K562 (cell line): ENCODE measurements around the gene C1QTNF12. TPM values are rescaled to one million over a fixed set of nuclear protein-coding genes. Genes with fewer than 3 reads are reported as not detected.

Experiments used
- ADNP ChIP-seq: fragments of 200-800 bp; sonication (Bioruptor generic); IDR thresholded peaks from 2 replicates; pipeline ENCODE4 v1.6.1; 2016; ENCODE audit warnings: missing genetic modification characterization, missing compliant biosample characterization
- HMGN3 ChIP-seq: IDR thresholded peaks from 2 replicates; pipeline ENCODE4 v1.6.1; 2011; ENCODE audit warnings: borderline replicate concordance, low read depth, mild to moderate bottlenecking, mixed read lengths, low read length; ENCODE audit not compliant: insufficient read length; ENCODE audit errors: extremely low read depth
- MAZ ChIP-seq, 2 experiments: fragments of 450-650 bp in 1 of 2; sonication (generic) in 1 of 2; formaldehyde crosslinking; IDR thresholded peaks in 1 of 2; conservative IDR thresholded peaks in 1 of 2; 2 replicates each; pipeline versions ENCODE4 v1.4.0 to v1.5.0; 2020; ENCODE audit warnings: mild to moderate bottlenecking in 1 of 2, missing genetic modification reagents in 1 of 2
- NFRKB ChIP-seq: fragments of 450-650 bp; IDR thresholded peaks from 2 replicates; pipeline ENCODE4 v1.6.1; 2016; ENCODE audit warnings: low read depth
- RBFOX2 ChIP-seq: fragments of 200-400 bp; formaldehyde crosslinking; IDR thresholded peaks from 2 replicates; pipeline ENCODE4 v1.6.1; 2017; ENCODE audit warnings: low read depth, mild to moderate bottlenecking, low read length, moderate library complexity
- RFX1 ChIP-seq: fragments of 450-650 bp; IDR thresholded peaks from 2 replicates; pipeline ENCODE4 v1.6.1; 2016; ENCODE audit warnings: mild to moderate bottlenecking, moderate library complexity
- SMARCA4 ChIP-seq: fragments of 450-650 bp; IDR thresholded peaks from 2 replicates; pipeline ENCODE4 v1.6.1; 2016
- ZNF133 ChIP-seq: fragments of 250-450 bp; sonication (Bioruptor Pico); IDR thresholded peaks from 2 replicates; pipeline ENCODE4 v1.4.0; 2020; ENCODE audit warnings: mild to moderate bottlenecking
- ZNF785 ChIP-seq: fragments of 250-450 bp; sonication (Bioruptor Pico); IDR thresholded peaks from 2 replicates; pipeline ENCODE4 v1.4.0; 2020; ENCODE audit warnings: mild to moderate bottlenecking
- polyA plus RNA-seq, 8 experiments: library from polyadenylated mRNA; depleted of rRNA in 4 of 8; stranded (reverse) in 5 of 8; unstranded in 3 of 8; fragments of >200 nt; fragmentation: Nextera tagmentation in 2 of 8; fragmentation: Illumina TruSeq in 1 of 8; extraction: Ambion mirVana in 2 of 8; extraction: Trizol in 1 of 8; gene quantifications; 2 replicates each; pipeline versions ENCODE4 v1.2.1 to v1.2.3, GENCODE V29; 2011 to 2014; ENCODE audit warnings: inconsistent platforms in 1 of 8, missing spikeins in 1 of 8
- total RNA-seq, 7 experiments: library from RNA; depleted of rRNA in 6 of 7; stranded (reverse); fragments of >200 nt in 6 of 7; fragmentation: Illumina TruSeq in 2 of 7; extraction: Trizol in 2 of 7; gene quantifications; 2 replicates each; pipeline versions ENCODE4 v1.2.1 to v1.2.3, GENCODE V29; 2011 to 2021; ENCODE audit warnings: low replicate concordance in 1 of 7
- TF ChIP-seq, protein P1 (sequence below), 2 experiments: fragments of 450-650 bp in 1 of 2; sonication (generic) in 1 of 2; formaldehyde crosslinking in 1 of 2; IDR thresholded peaks in 1 of 2; conservative IDR thresholded peaks in 1 of 2; 2 replicates each; pipeline versions ENCODE4 v1.6.1 to v1.8.1; 2016 to 2023; ENCODE audit warnings: mild to moderate bottlenecking in 2 of 2, moderate library complexity in 2 of 2, inconsistent platforms in 1 of 2, missing genetic modification reagents in 1 of 2
- TF ChIP-seq, protein P2 (sequence below): fragments of 250-450 bp; sonication (Bioruptor Pico); IDR thresholded peaks from 2 replicates; pipeline ENCODE4 v1.5.0; 2020; ENCODE audit warnings: mild to moderate bottlenecking, borderline replicate concordance
- TF ChIP-seq, protein P3 (sequence below): fragments of 150-350 bp; IDR thresholded peaks from 2 replicates; pipeline ENCODE4 v1.6.1; 2014; ENCODE audit warnings: low read depth, mild to moderate bottlenecking, low read length, borderline replicate concordance
- TF ChIP-seq, protein P4 (sequence below): fragments of 250-450 bp; sonication (Bioruptor Pico); IDR thresholded peaks from 2 replicates; pipeline ENCODE4 v1.5.0; 2021; ENCODE audit warnings: mild to moderate bottlenecking, moderate library complexity
- TF ChIP-seq, protein P5 (sequence below): fragments of 250-450 bp; sonication (Bioruptor Pico); IDR thresholded peaks from 2 replicates; pipeline ENCODE4 v1.8.0; 2022; ENCODE audit warnings: inconsistent platforms

C1QTNF12 gene
- total and polyA plus RNA-seq, 9 of the 15 experiments (the other 6 are each of a cell fraction or from before 2014, with no cell fraction given), result 0.11 to 4.3 (median 0.93) TPM; not detected in 3

DNA sequence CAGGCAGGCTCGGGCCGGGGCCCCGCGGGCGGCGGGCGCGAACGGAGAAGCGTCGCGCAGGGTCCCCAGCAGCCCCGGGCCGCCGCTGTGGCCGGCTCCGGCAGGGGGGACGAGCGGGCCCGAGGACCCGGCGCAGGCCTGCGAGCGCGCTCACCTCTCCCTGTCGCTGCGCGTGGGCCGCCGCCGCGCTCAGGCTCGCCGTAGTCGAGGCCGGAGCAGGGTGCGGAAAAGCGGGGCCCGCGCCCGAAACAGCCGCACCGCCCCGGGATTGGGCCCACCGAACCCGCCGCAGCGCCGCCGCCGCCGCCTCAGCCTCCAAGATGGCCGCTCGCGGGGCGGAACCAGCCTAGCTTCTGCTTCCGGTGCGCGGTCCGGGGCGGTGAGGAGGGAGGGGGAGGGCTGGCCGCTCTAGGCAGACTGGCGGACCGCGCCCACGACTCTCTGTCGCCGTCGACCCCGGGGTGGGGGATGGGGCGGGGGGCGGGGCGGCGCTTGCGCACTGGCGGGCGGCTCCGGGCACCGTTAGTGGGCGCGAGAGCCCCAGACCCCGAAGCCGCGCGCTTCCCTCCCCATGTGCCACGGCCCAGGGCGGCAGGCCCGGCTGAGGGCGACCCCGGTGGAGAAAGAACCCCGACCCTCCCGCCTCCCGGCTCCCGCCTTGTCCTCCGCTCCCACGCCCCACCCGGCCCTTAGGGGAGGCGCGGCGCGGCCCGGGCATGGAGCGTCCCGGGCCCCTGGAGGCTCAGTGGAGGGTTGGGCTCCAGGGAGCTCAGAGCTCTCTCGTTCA is 27.2 kb upstream of the C1QTNF12 start, which contains the start of gene UBE2J2 (continued):
- TF ChIP-seq, protein P1, sequence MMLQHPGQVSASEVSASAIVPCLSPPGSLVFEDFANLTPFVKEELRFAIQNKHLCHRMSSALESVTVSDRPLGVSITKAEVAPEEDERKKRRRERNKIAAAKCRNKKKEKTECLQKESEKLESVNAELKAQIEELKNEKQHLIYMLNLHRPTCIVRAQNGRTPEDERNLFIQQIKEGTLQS (IDR thresholded peaks at IDR 0.05), result no peak
- TF ChIP-seq, protein P1 (CRISPR knock-in tag; conservative IDR thresholded peaks at IDR 0.05), result no peak
- peak; percentile 87 for TF ChIP-seq RBFOX2
- TF ChIP-seq ZNF785 (CRISPR knock-in tag), result no peak
- TF ChIP-seq, protein P2, sequence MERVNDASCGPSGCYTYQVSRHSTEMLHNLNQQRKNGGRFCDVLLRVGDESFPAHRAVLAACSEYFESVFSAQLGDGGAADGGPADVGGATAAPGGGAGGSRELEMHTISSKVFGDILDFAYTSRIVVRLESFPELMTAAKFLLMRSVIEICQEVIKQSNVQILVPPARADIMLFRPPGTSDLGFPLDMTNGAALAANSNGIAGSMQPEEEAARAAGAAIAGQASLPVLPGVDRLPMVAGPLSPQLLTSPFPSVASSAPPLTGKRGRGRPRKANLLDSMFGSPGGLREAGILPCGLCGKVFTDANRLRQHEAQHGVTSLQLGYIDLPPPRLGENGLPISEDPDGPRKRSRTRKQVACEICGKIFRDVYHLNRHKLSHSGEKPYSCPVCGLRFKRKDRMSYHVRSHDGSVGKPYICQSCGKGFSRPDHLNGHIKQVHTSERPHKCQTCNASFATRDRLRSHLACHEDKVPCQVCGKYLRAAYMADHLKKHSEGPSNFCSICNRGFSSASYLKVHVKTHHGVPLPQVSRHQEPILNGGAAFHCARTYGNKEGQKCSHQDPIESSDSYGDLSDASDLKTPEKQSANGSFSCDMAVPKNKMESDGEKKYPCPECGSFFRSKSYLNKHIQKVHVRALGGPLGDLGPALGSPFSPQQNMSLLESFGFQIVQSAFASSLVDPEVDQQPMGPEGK (CRISPR knock-in tag), result no peak
- no peak for TF ChIP-seq ZNF133 (CRISPR knock-in tag)
- TF ChIP-seq, protein P3, sequence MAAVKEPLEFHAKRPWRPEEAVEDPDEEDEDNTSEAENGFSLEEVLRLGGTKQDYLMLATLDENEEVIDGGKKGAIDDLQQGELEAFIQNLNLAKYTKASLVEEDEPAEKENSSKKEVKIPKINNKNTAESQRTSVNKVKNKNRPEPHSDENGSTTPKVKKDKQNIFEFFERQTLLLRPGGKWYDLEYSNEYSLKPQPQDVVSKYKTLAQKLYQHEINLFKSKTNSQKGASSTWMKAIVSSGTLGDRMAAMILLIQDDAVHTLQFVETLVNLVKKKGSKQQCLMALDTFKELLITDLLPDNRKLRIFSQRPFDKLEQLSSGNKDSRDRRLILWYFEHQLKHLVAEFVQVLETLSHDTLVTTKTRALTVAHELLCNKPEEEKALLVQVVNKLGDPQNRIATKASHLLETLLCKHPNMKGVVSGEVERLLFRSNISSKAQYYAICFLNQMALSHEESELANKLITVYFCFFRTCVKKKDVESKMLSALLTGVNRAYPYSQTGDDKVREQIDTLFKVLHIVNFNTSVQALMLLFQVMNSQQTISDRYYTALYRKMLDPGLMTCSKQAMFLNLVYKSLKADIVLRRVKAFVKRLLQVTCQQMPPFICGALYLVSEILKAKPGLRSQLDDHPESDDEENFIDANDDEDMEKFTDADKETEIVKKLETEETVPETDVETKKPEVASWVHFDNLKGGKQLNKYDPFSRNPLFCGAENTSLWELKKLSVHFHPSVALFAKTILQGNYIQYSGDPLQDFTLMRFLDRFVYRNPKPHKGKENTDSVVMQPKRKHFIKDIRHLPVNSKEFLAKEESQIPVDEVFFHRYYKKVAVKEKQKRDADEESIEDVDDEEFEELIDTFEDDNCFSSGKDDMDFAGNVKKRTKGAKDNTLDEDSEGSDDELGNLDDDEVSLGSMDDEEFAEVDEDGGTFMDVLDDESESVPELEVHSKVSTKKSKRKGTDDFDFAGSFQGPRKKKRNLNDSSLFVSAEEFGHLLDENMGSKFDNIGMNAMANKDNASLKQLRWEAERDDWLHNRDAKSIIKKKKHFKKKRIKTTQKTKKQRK, result no peak
- TF ChIP-seq MAZ (CRISPR knock-in tag; conservative IDR thresholded peaks at IDR 0.05 in 1 of 2, IDR thresholded peaks at IDR 0.05 in 1 of 2), result peak; percentile 85 to 93
- TF ChIP-seq, protein P4, sequence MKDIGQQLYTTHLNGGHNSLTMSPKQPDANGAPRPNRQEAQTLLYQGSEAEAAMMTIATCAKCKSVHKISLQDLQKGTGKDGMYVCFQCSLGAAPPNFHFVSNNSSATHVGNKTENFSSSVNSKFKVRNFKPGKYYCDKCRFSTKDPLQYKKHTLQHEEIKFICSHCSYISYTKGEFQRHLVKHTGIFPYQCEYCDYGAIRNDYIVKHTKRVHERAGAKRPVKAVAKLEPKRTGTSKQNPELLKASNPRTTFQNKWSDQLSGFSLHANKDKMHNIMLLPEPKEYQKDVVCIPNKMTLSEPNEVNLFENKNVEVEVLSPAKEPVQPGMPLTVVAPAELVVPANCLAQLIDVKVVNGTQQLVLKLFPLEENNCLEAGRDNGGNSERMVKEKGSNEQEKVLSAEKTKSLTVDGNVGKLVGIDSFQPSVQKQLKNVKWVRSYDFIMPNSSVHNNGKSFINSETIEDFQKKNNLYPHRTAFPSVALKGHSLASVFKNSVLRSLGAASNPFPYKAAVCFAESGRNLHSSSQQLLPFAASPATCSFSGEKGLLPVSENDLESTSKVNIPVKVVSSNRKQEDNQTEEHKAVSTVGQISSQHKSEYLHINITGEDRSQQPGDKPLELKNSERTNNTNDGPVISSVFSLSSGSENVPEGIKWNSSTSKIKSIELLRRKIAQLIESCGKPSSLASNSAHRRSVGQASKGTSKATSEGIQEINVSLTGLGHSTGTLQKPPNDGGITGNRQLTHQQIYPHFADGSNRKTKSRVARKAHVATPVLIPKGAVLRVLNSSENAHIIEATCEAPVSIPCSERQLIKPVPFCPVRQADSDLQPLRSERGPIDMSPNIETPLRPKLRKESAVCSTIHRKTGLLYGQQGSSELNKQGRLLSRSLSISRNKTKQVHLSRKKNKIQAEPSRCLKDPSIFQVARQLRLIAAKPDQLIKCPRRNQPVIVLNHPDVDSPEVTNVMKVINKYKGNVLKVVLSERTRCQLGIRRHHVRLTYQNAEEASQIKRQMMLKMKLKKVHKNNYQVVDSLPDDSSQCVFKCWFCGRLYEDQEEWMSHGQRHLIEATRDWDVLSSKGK, result no peak
- no peak for TF ChIP-seq NFRKB
- TF ChIP-seq HMGN3, result peak; percentile 52
- TF ChIP-seq ADNP (tag), result no peak
- TF ChIP-seq SMARCA4, result no peak
- TF ChIP-seq, protein P5, sequence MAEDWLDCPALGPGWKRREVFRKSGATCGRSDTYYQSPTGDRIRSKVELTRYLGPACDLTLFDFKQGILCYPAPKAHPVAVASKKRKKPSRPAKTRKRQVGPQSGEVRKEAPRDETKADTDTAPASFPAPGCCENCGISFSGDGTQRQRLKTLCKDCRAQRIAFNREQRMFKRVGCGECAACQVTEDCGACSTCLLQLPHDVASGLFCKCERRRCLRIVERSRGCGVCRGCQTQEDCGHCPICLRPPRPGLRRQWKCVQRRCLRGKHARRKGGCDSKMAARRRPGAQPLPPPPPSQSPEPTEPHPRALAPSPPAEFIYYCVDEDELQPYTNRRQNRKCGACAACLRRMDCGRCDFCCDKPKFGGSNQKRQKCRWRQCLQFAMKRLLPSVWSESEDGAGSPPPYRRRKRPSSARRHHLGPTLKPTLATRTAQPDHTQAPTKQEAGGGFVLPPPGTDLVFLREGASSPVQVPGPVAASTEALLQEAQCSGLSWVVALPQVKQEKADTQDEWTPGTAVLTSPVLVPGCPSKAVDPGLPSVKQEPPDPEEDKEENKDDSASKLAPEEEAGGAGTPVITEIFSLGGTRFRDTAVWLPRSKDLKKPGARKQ, result no peak
- TF ChIP-seq RFX1, result no peak
